SK-N-SH (cell line): Measurements from ENCODE around the gene GART. TPM values are rescaled to one million over a fixed set of nuclear protein-coding genes. Genes with fewer than 3 reads are reported as not detected.

Source experiments
- CTCF ChIA-PET: fragments of 300-600, 350-600 bp; formaldehyde crosslinking; extraction: SDS; loops from one replicate; lab custom pipeline; 2021; lab: Yijun Ruan, JAX
- POLR2A ChIA-PET: fragments of 350-600 bp; sonication (Branson Sonifier 250); formaldehyde crosslinking; extraction: SDS; loops from one replicate; lab custom pipeline; 2020; ENCODE audit warnings: antibody characterized with exemption, inconsistent platforms; lab: Yijun Ruan, JAX
- DNase-seq: peaks from one replicate; pipeline ENCODE4 v3.0.0; 2012
- H2AFZ ChIP-seq: fragments of 200-600 bp; sonication (generic); 2 replicates; pipeline ENCODE4 v1.8.1; 2016; ENCODE audit warnings: antibody characterized with exemption, mild to moderate bottlenecking, low read depth
- H3F3A ChIP-seq: fragments of 200-600 bp; sonication (generic); replicated peaks from 2 replicates; pipeline ENCODE3; 2016; ENCODE audit warnings: antibody characterized with exemption, mild to moderate bottlenecking; ENCODE audit not compliant: insufficient read depth
- H3K27ac ChIP-seq, 2 experiments: fragments of 200-500 bp in 1 of 2; fragments of 200-600 bp in 1 of 2; sonication (Bioruptor generic) in 1 of 2; sonication (generic), shearing (Covaris generic) in 1 of 2; 2 replicates each; pipeline versions ENCODE4 v1.5.1 to v1.6.1; 2014 to 2016; ENCODE audit warnings: low read depth in 2 of 2, inconsistent platforms in 1 of 2, low read length in 1 of 2, mild to moderate bottlenecking in 1 of 2, mixed read lengths in 1 of 2
- H3K27me3 ChIP-seq: fragments of 200-600 bp; sonication (generic), shearing (Covaris generic); 2 replicates; pipeline ENCODE4 v1.6.1; 2016; ENCODE audit warnings: mixed run types; ENCODE audit not compliant: insufficient read depth
- H3K36me3 ChIP-seq, 2 experiments: fragments of 200-500 bp in 1 of 2; fragments of 200-600 bp in 1 of 2; sonication (Bioruptor generic) in 1 of 2; sonication (generic) in 1 of 2; replicated peaks in 1 of 2; 2 replicates each; pipeline versions ENCODE3 to v1.5.1; 2014 to 2016; ENCODE audit warnings: low read length in 1 of 2, mild to moderate bottlenecking in 1 of 2; ENCODE audit not compliant: insufficient read depth in 2 of 2, control insufficient read depth in 1 of 2
- H3K4me1 ChIP-seq, 2 experiments: fragments of 200-500 bp in 1 of 2; fragments of 200-600 bp in 1 of 2; sonication (Bioruptor generic) in 1 of 2; sonication (generic), shearing (Covaris generic) in 1 of 2; 2 replicates each; pipeline versions ENCODE4 v1.5.1 to v1.6.1; 2014 to 2016; ENCODE audit warnings: low read depth in 1 of 2, low read length in 1 of 2, mixed run types in 1 of 2; ENCODE audit not compliant: insufficient read depth in 2 of 2, control insufficient read depth in 1 of 2
- H3K4me2 ChIP-seq: fragments of 200-600 bp; sonication (generic), shearing (Covaris generic); 2 replicates; pipeline ENCODE4 v1.6.1; 2017; ENCODE audit warnings: mixed run types
- H3K4me3 ChIP-seq, 2 experiments: fragments of 200-500 bp in 1 of 2; fragments of 200-600 bp in 1 of 2; sonication (Bioruptor generic) in 1 of 2; sonication (generic), shearing (Covaris generic) in 1 of 2; 2 replicates each; pipeline versions ENCODE4 v1.5.1 to v1.8.1; 2014 to 2016; ENCODE audit warnings: low read depth in 2 of 2, inconsistent platforms in 1 of 2, low read length in 1 of 2, mild to moderate bottlenecking in 1 of 2, mixed read lengths in 1 of 2, moderate library complexity in 1 of 2
- H3K79me2 ChIP-seq: fragments of 200-600 bp; sonication (generic); 2 replicates; pipeline ENCODE4 v1.8.1; 2017; ENCODE audit warnings: mild to moderate bottlenecking; ENCODE audit not compliant: insufficient read depth
- H3K9ac ChIP-seq: fragments of 200-600 bp; sonication (generic); 2 replicates; pipeline ENCODE4 v1.6.1; 2017; ENCODE audit warnings: mixed run types
- H3K9me2 ChIP-seq: fragments of 200-600 bp; sonication (generic); 2 replicates; pipeline ENCODE4 v1.6.1; 2017; ENCODE audit warnings: mixed run types
- H3K9me3 ChIP-seq: fragments of 200-600 bp; sonication (generic); 2 replicates; pipeline ENCODE4 v1.6.1; 2017; ENCODE audit warnings: mixed run types, mild to moderate bottlenecking, moderate library complexity
- H4K20me1 ChIP-seq: fragments of 200-600 bp; sonication (generic); 2 replicates; pipeline ENCODE4 v1.6.1; 2017; ENCODE audit warnings: mild to moderate bottlenecking, mixed run types; ENCODE audit not compliant: insufficient read depth
- CHD2 ChIP-seq: fragments of 150-350 bp; IDR thresholded peaks from 2 replicates; pipeline ENCODE4 v1.6.1; 2018; ENCODE audit warnings: low read length; ENCODE audit not compliant: partially characterized antibody
- ELF1 ChIP-seq: IDR thresholded peaks from 2 replicates; pipeline ENCODE4 v1.4.0; 2012
- EZH2phosphoT487 ChIP-seq: fragments of 200-600 bp; sonication (generic); IDR thresholded peaks from 2 replicates; pipeline ENCODE4 v1.6.1; 2017; ENCODE audit warnings: low read depth, mixed run types, mild to moderate bottlenecking, antibody characterized with exemption, moderate library complexity, borderline replicate concordance
- FOSL2 ChIP-seq: IDR thresholded peaks from 2 replicates; pipeline ENCODE4 v1.4.0; 2012; ENCODE audit warnings: low read depth, mild to moderate bottlenecking, moderate library complexity, borderline replicate concordance
- FOXJ3 ChIP-seq: sonication (generic); formaldehyde crosslinking; IDR thresholded peaks from 2 replicates; pipeline ENCODE4 v1.5.1; 2020; ENCODE audit warnings: mild to moderate bottlenecking, missing genetic modification reagents
- MAX ChIP-seq: IDR thresholded peaks from 2 replicates; pipeline ENCODE4 v1.4.0; 2012; ENCODE audit warnings: low read depth
- MXI1 ChIP-seq: IDR thresholded peaks from 2 replicates; pipeline ENCODE4 v1.6.1; 2012; ENCODE audit warnings: mild to moderate bottlenecking, low read depth, low read length, improper control_type of control experiment
- NRF1 ChIP-seq: IDR thresholded peaks from 2 replicates; pipeline ENCODE4 v1.6.1; 2012; ENCODE audit warnings: low read depth, mild to moderate bottlenecking, low read length
- PBX3 ChIP-seq: IDR thresholded peaks from 2 replicates; pipeline ENCODE4; 2012
- RAD21 ChIP-seq: IDR thresholded peaks from 2 replicates; pipeline ENCODE4 v1.6.1; 2012; ENCODE audit warnings: mild to moderate bottlenecking, low read length
- RCOR1 ChIP-seq: fragments of 150-350 bp; IDR thresholded peaks from 2 replicates; pipeline ENCODE4 v1.6.1; 2017; ENCODE audit warnings: antibody characterized with exemption, low read length
- REST ChIP-seq: IDR thresholded peaks from 2 replicates; pipeline ENCODE4 v1.6.1; 2012; ENCODE audit warnings: mild to moderate bottlenecking, low read depth, low read length, moderate library complexity
- SMC3 ChIP-seq: IDR thresholded peaks from 2 replicates; pipeline ENCODE4 v1.6.1; 2012; ENCODE audit warnings: low read depth, low read length, improper control_type of control experiment
- USF1 ChIP-seq: IDR thresholded peaks from 2 replicates; pipeline ENCODE4 v1.4.0; 2012; ENCODE audit warnings: low read depth, borderline replicate concordance
- USF2 ChIP-seq: fragments of 150-350 bp; IDR thresholded peaks from 2 replicates; pipeline ENCODE4 v1.6.1; 2017; ENCODE audit warnings: antibody characterized with exemption, low read length, low read depth, borderline replicate concordance
- WGBS: methylation state at CpG from one replicate; pipeline ENCODE4 v1.1.6; 2017; ENCODE audit warnings: low lambda C conversion rate; 5-methylcytosine and 5-hydroxymethylcytosine counted together
- polyA plus RNA-seq, 3 experiments: library from polyadenylated mRNA; depleted of rRNA; stranded (reverse); fragments of >200 nt; gene quantifications; 2 replicates each; pipeline ENCODE4 v1.2.3, GENCODE V29; 2012

Gene GART
- polyA plus RNA-seq, 1 of the 3 experiments (the other 2 are of a cell fraction): 17.3 TPM

GRCh38 chr21:33566514-33566913 is 24.6 kb upstream of the GART start:
- Histone ChIP-seq H3K36me3 (peaks cover 88 to 97% of the 10 kb centered on the region in 2 experiments), H3K79me2 (peaks cover 92% of the 10 kb centered on the region), H4K20me1 (peaks cover 31% of the 10 kb centered on the region), H3K4me3 (no peak overlapping the region), H3K27ac (no peak overlapping the region), H3F3A (peaks cover 21% of the 10 kb centered on the region), H3K9ac (no peak overlapping the region), H3K4me1 (no peaks in the 10 kb centered on the region; a peak in 1 of 4 replicates), H3K27me3 (no peaks in the 10 kb centered on the region), H3K9me3 (no peaks in the 10 kb centered on the region), H3K4me2 (no peak overlapping the region), H3K9me2 (no peaks in the 10 kb centered on the region), H2AFZ (no peak overlapping the region)
- WGBS: 96% methylated on average over 2 of the region's 2 CpGs
- ChIA-PET POLR2A (interaction anchor here (1.6 kb wide), 1 partner anchor 22 kb away, joined by 4 read pairs; the partner anchor contains the start of gene DONSON), CTCF (interaction anchor here (1.0 kb wide), 1 partner anchor 39 kb away, joined by 4 read pairs; no protein-coding TSS in a partner anchor)
- DNase-seq: no peak
- TF ChIP-seq NRF1: no peak
- no peak for TF ChIP-seq REST
- no peak for TF ChIP-seq RAD21
- TF ChIP-seq USF1: no peak
- no peak for TF ChIP-seq FOSL2
- TF ChIP-seq MXI1: no peak

GRCh38 chr21:33562389-33562788 is 20.5 kb upstream of the GART start:
- peaks cover 97% of the 10 kb centered on the region for H3K79me2 ChIP-seq
- no peak overlapping the region for H3K27ac ChIP-seq
- H2AFZ ChIP-seq: no peak overlapping the region
- no peak overlapping the region for H3K4me2 ChIP-seq
- DNase-seq: no peak
- TF ChIP-seq FOXJ3 (CRISPR knock-in tag) (no peak), MAX (no peak), NRF1 (no peak), PBX3 (no peak), CHD2 (no peak), SMC3 (no peak), USF2 (no peak), ELF1 (no peak), EZH2phosphoT487 (no peak), MXI1 (no peak), RCOR1 (no peak)
- no peak overlapping the region for H3K9ac ChIP-seq
- H3K4me3 ChIP-seq: no peak overlapping the region
- no peaks in the 10 kb centered on the region for H3K27me3 ChIP-seq
- no peaks in the 10 kb centered on the region for H3K4me1 ChIP-seq
- WGBS: 100% methylated on average over 2 of the region's 2 CpGs
- POLR2A ChIA-PET: no interaction called here
- CTCF ChIA-PET: interaction anchor here (1.3 kb wide), 1 partner anchor 11 kb away, joined by 3 read pairs; no protein-coding TSS in a partner anchor
- peaks cover 63% of the 10 kb centered on the region for H4K20me1 ChIP-seq
- H3K9me3 ChIP-seq: no peaks in the 10 kb centered on the region
- H3K9me2 ChIP-seq: no peaks in the 10 kb centered on the region
- H3F3A ChIP-seq: peaks cover 14% of the 10 kb centered on the region
- peaks cover 92 to 96% of the 10 kb centered on the region in 2 experiments for H3K36me3 ChIP-seq
